Measurements from ENCODE around the gene LRRC8A.

Gene LRRC8A

GRCh38 chr9:128927731-128928411, 45.9 kb downstream of the LRRC8A start:
- H3K4me3 ChIP-seq (ENCODE audit: low read depth, low read length): no peak overlapping the region
- TF ChIP-seq CTCF (conservative IDR thresholded peaks at IDR 0.05; ENCODE audit: low read depth, low read length): peak; percentile 94
- DNase-seq (ENCODE audit: low read depth): peak; percentile 58

- peak; percentile 59 for DNase-seq (ENCODE audit: low read depth)
- H3K4me3 ChIP-seq (ENCODE audit: low read depth, low read length): no peak overlapping the region
- TF ChIP-seq CTCF (conservative IDR thresholded peaks at IDR 0.05; ENCODE audit: low read depth, low read length): no peak
These were observed 46.7 kb downstream of the LRRC8A start for GRCh38 chr9:128928624-128929023.

- no peak overlapping the region for H3K4me3 ChIP-seq (ENCODE audit: low read depth, low read length)
- DNase-seq (ENCODE audit: low read depth): no peak
- no peak for TF ChIP-seq CTCF (conservative IDR thresholded peaks at IDR 0.05; ENCODE audit: low read depth, low read length)
These were observed 47.6 kb downstream of the LRRC8A start for GRCh38 chr9:128929560-128929959.

- DNase-seq (ENCODE audit: low read depth): no peak
- no peak overlapping the region for H3K4me3 ChIP-seq (ENCODE audit: low read depth, low read length)
- TF ChIP-seq CTCF (conservative IDR thresholded peaks at IDR 0.05; ENCODE audit: low read depth, low read length): no peak
These were observed 51.8 kb downstream of the LRRC8A start for GRCh38 chr9:128933731-128934130.

GRCh38 chr9:128936171-128936865, 54.4 kb downstream of the LRRC8A start:
- no peak for DNase-seq (ENCODE audit: low read depth)
- TF ChIP-seq CTCF (conservative IDR thresholded peaks at IDR 0.05; ENCODE audit: low read depth, low read length): no peak
- H3K4me3 ChIP-seq (ENCODE audit: low read depth, low read length): no peak overlapping the region

- H3K4me3 ChIP-seq (ENCODE audit: low read depth, low read length): no peak overlapping the region
- TF ChIP-seq CTCF (conservative IDR thresholded peaks at IDR 0.05; ENCODE audit: low read depth, low read length): no peak
- DNase-seq (ENCODE audit: low read depth): no peak
These were observed 55.6 kb downstream of the LRRC8A start for GRCh38 chr9:128937310-128938165.
